Suprapubic skin (tissue), 4 donors: ENCODE data around the gene TDP1. TPM values are rescaled to one million over a fixed set of nuclear protein-coding genes. Genes with fewer than 3 reads are reported as not detected.
A peak's percentile ranks its signal among the peaks of the same experiment; 100 is the strongest.

Experiments
- DNase-seq, 2 donors: peaks; one replicate each; pipeline ENCODE4 v3.0.0-alpha.2; 2019; ENCODE audit warnings: low spot score in 2 of 2
- H3K27ac ChIP-seq: fragments of 200-600 bp; sonication (generic); one replicate; pipeline ENCODE4 v1.5.1; 2019
- H3K27me3 ChIP-seq: fragments of 200-600 bp; sonication (generic); one replicate; pipeline ENCODE4 v1.5.1; 2019
- H3K36me3 ChIP-seq: fragments of 200-600 bp; sonication (generic); one replicate; pipeline ENCODE4 v1.5.1; 2019
- H3K4me1 ChIP-seq: fragments of 200-600 bp; sonication (generic); one replicate; pipeline ENCODE4 v1.5.1; 2019
- H3K4me3 ChIP-seq: fragments of 200-600 bp; sonication (generic); one replicate; pipeline ENCODE4 v1.5.1; 2019; ENCODE audit warnings: mild to moderate bottlenecking
- H3K9me3 ChIP-seq: fragments of 200-600 bp; sonication (generic); one replicate; pipeline ENCODE4 v1.5.1; 2019
- CTCF ChIP-seq, 2 donors: fragments of 200-600 bp in 1 of 2; fragments of 450-650 bp in 1 of 2; sonication (generic) in 1 of 2; IDR thresholded peaks; one replicate each; pipeline ENCODE4 v1.5.1; 2016 to 2019; ENCODE audit warnings: antibody characterized with exemption in 2 of 2, mild to moderate bottlenecking in 1 of 2, moderate library complexity in 1 of 2
- EP300 ChIP-seq: sonication (generic); formaldehyde crosslinking; IDR thresholded peaks from one replicate; pipeline ENCODE4 v1.6.1; 2017; ENCODE audit warnings: antibody characterized with exemption
- POLR2A ChIP-seq, 2 donors: fragments of 450-650 bp; IDR thresholded peaks; one replicate each; pipeline ENCODE4 v1.6.1; 2017; ENCODE audit warnings: antibody characterized with exemption in 2 of 2, mild to moderate bottlenecking in 2 of 2, moderate library complexity in 2 of 2
- POLR2AphosphoS5 ChIP-seq, 3 donors: sonication (generic); formaldehyde crosslinking; IDR thresholded peaks; one replicate each; pipeline ENCODE4 v1.6.1; 2017; ENCODE audit warnings: antibody characterized with exemption in 3 of 3
- WGBS: methylation state at CpG from one replicate; pipeline ENCODE4 v1.1.5; 2018; 5-methylcytosine and 5-hydroxymethylcytosine counted together
- total RNA-seq, 4 donors: library from RNA; depleted of rRNA; stranded (reverse); fragments of >200 nt; gene quantifications; one replicate each; pipeline ENCODE4 v1.1.0, GENCODE V29; 2016

TDP1 gene
- total RNA-seq, 4 donors from 2014 or later = 10.8 to 25.8 (median 18.1) TPM

GRCh38 chr14:90060312-90060964, 104.7 kb downstream of the TDP1 start:
- WGBS = 0% methylated on average over 4 of the region's 80 CpGs
- no peak for DNase-seq
- Histone ChIP-seq H3K4me3 (peak overlapping the region; percentile 54), H3K27me3 (peaks cover 59% of the 10 kb centered on the region), H3K27ac (no peak overlapping the region), H3K36me3 (no peaks in the 10 kb centered on the region), H3K4me1 (peaks cover 27% of the 10 kb centered on the region), H3K9me3 (no peaks in the 10 kb centered on the region)
- peak in 1 of 2 donors; percentile 32 for TF ChIP-seq CTCF (IDR thresholded peaks at IDR 0.05)
- TF ChIP-seq POLR2AphosphoS5 (IDR thresholded peaks at IDR 0.05) = no peak

- H3K4me1 ChIP-seq = peaks cover 27% of the 10 kb centered on the region
- H3K27me3 ChIP-seq = peaks cover 59% of the 10 kb centered on the region
- WGBS = 1% methylated on average over 19 of the region's 60 CpGs
- no peaks in the 10 kb centered on the region for H3K9me3 ChIP-seq
- no peak for TF ChIP-seq POLR2AphosphoS5 (IDR thresholded peaks at IDR 0.05)
- no peak for TF ChIP-seq EP300
- no peak for TF ChIP-seq CTCF (IDR thresholded peaks at IDR 0.05)
- TF ChIP-seq POLR2A (IDR thresholded peaks at IDR 0.05) = no peak
- no peak for DNase-seq
- H3K27ac ChIP-seq = no peak overlapping the region
- peak overlapping the region; percentile 54 for H3K4me3 ChIP-seq
- H3K36me3 ChIP-seq = no peaks in the 10 kb centered on the region
Observed at GRCh38 chr14:90060965-90061684, 105.4 kb downstream of the TDP1 start.

- Histone ChIP-seq H3K4me3 (peak within 1 kb of the TSS; percentile 54), H3K9me3 (no peaks in the 10 kb centered on the region), H3K27ac (no peak within 1 kb of the TSS), H3K36me3 (no peaks in the 10 kb centered on the region), H3K4me1 (peaks cover 27% of the 10 kb centered on the region), H3K27me3 (peaks cover 59% of the 10 kb centered on the region)
- no peak for TF ChIP-seq CTCF (IDR thresholded peaks at IDR 0.05)
- TF ChIP-seq POLR2A (IDR thresholded peaks at IDR 0.05) = no peak
- TF ChIP-seq POLR2AphosphoS5 (IDR thresholded peaks at IDR 0.05) = no peak
- no peak for TF ChIP-seq EP300
- WGBS = no CpG with 5 or more reads among the region's 52 CpGs
- peak in 1 of 2 donors; percentile 63 for DNase-seq
Observed at GRCh38 chr14:90061685-90062126, 106.0 kb downstream of the TDP1 start, which contains the start of gene KCNK13. TSS of gene KCNK13 (plus strand) at chr14:90061994. CDS start at chr14:90062206, 212 bp downstream.

GRCh38 chr14:90062127-90062794, 106.5 kb downstream of the TDP1 start:
- WGBS = 2% methylated on average over 14 of the region's 63 CpGs
- TF ChIP-seq POLR2A (IDR thresholded peaks at IDR 0.05) = no peak
- no peak for TF ChIP-seq POLR2AphosphoS5 (IDR thresholded peaks at IDR 0.05)
- TF ChIP-seq EP300 = no peak
- no peak for TF ChIP-seq CTCF (IDR thresholded peaks at IDR 0.05)
- DNase-seq = peak in 1 of 2 donors; percentile 65
- H3K9me3 ChIP-seq = no peaks in the 10 kb centered on the region
- H3K36me3 ChIP-seq = no peaks in the 10 kb centered on the region
- peak overlapping the region; percentile 54 for H3K4me3 ChIP-seq
- H3K27ac ChIP-seq = no peak overlapping the region
- H3K4me1 ChIP-seq = peaks cover 27% of the 10 kb centered on the region
- H3K27me3 ChIP-seq = peaks cover 54% of the 10 kb centered on the region
